ENCODE data around the gene ZFYVE9.

GRCh38 chr1:52233463-52233862 lies 91.6 kb downstream of the ZFYVE9 start:
- no peak for TF ChIP-seq CTCF (IDR thresholded peaks at IDR 0.05)
- no peak for TF ChIP-seq POLR2A (IDR thresholded peaks at IDR 0.05)
